CD4-positive, alpha-beta T cell treated with Interleukin-6 for 4 hours (primary cell): ENCODE results near the gene TMEM42.

Experiments
- DNase-seq: peaks from one replicate; pipeline ENCODE4 v3.0.0-alpha.2; 2020; ENCODE audit warnings: mixed read lengths

The TMEM42 gene

GRCh38 chr3:44875596-44875995, 13.9 kb downstream of the TMEM42 start:
- DNase-seq, result no peak

GRCh38 chr3:44877333-44877732, 15.6 kb downstream of the TMEM42 start:
- DNase-seq, result no peak

- DNase-seq, result no peak
These were observed 18.6 kb downstream of the TMEM42 start for GRCh38 chr3:44880284-44880683.

GRCh38 chr3:44883213-44883955, 21.7 kb downstream of the TMEM42 start:
- no peak for DNase-seq

- DNase-seq, result no peak
These were observed 22.3 kb downstream of the TMEM42 start for GRCh38 chr3:44883999-44884431.

- DNase-seq, result no peak
These were observed 23.9 kb downstream of the TMEM42 start for GRCh38 chr3:44885618-44886017.

- no peak for DNase-seq
These were observed 24.8 kb downstream of the TMEM42 start for GRCh38 chr3:44886561-44886960.

GRCh38 chr3:44887101-44887500, 25.4 kb downstream of the TMEM42 start:
- no peak for DNase-seq

- DNase-seq, result no peak
These were observed 28.5 kb downstream of the TMEM42 start for GRCh38 chr3:44890258-44890657.

GRCh38 chr3:44890852-44891251, 29.1 kb downstream of the TMEM42 start:
- no peak for DNase-seq

GRCh38 chr3:44892689-44893088, 31.0 kb downstream of the TMEM42 start:
- DNase-seq, result no peak

- DNase-seq, result no peak
These were observed 31.4 kb downstream of the TMEM42 start for GRCh38 chr3:44893097-44893496.

GRCh38 chr3:44894485-44894884, 32.8 kb downstream of the TMEM42 start:
- DNase-seq, result no peak

- DNase-seq, result no peak
These were observed 34.7 kb downstream of the TMEM42 start for GRCh38 chr3:44896440-44896839.

GRCh38 chr3:44899683-44900367, 38.1 kb downstream of the TMEM42 start:
- no peak for DNase-seq

GRCh38 chr3:44902628-44903027, 40.9 kb downstream of the TMEM42 start:
- DNase-seq, result no peak

- no peak for DNase-seq
These were observed 41.6 kb downstream of the TMEM42 start for GRCh38 chr3:44903314-44903713.

- no peak for DNase-seq
These were observed 42.0 kb downstream of the TMEM42 start for GRCh38 chr3:44903751-44904150.

GRCh38 chr3:44905446-44906157, 43.9 kb downstream of the TMEM42 start:
- no peak for DNase-seq

- DNase-seq, result no peak
These were observed 45.3 kb downstream of the TMEM42 start for GRCh38 chr3:44906997-44907396.

- DNase-seq, result no peak
These were observed 45.9 kb downstream of the TMEM42 start for GRCh38 chr3:44907612-44908011.

GRCh38 chr3:44909063-44909462, 47.4 kb downstream of the TMEM42 start:
- no peak for DNase-seq

- no peak for DNase-seq
These were observed 49.0 kb downstream of the TMEM42 start for GRCh38 chr3:44910693-44911092.
